Ammon's horn (tissue), 1 donor: ENCODE results near the gene TMEM234.

Experiments used
- DNase-seq: peaks from one replicate; pipeline ENCODE4 v3.0.0-alpha.2; 2016; ENCODE audit warnings: low spot score

Gene TMEM234

DNA sequence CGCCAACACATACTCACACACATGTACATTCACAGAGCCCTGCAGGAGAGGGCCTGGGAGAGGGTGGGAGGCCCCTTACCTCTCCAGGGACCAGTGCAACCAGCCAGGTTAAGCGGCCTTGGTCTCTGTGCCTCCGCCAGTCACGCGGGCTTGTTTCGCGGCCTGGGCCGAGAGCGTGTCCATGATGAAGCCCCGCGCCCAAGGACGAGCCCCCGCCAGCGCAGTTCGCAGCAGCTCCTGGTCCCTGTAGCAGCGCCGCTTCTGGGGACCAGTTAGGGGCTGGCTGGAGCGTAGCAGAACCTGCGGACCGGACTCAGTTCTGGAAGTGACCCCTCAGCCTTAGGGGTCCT lies 17.6 kb upstream of the TMEM234 start:
- DNase-seq, result no peak

DNA sequence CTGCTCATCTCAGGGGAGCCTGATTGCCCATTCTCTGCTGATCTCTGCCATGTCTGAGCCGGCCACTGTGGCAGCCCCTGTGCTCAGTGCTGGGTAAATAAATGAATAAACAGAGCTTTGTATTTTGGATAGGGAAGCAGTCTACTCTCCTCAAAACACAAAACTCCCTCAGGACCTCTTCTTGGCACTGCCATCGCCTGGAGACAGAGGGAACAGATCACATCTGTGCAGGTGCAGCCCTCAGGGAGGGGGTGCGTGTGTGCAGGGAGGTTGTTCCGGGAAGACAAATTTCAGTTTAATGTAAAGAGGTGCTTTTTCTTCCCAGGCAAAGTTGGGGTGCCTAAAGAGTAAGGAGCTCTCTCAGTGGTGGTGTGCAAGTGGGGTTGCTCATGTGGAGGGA lies 17.2 kb upstream of the TMEM234 start:
- no peak for DNase-seq

DNA sequence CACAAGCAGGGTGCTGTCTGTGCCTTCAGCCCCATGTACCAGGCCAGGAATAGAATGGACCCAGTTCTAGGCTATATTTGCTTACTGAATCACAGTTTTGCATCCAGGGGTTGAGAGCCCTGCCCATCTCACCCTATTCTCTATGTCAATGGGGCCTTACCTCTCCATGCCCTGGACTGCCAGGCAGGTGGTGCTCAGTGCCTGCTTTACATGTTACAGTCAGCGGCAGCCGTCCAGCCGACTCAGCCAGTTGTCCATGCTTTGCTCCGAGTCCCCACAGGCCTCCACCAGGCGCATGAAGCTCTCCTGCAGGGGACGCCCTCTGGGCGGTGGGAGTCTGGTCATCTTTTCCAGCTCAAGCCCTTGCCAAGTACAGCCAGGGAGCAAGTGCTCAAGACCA lies 12.6 kb upstream of the TMEM234 start:
- DNase-seq, result no peak

DNA sequence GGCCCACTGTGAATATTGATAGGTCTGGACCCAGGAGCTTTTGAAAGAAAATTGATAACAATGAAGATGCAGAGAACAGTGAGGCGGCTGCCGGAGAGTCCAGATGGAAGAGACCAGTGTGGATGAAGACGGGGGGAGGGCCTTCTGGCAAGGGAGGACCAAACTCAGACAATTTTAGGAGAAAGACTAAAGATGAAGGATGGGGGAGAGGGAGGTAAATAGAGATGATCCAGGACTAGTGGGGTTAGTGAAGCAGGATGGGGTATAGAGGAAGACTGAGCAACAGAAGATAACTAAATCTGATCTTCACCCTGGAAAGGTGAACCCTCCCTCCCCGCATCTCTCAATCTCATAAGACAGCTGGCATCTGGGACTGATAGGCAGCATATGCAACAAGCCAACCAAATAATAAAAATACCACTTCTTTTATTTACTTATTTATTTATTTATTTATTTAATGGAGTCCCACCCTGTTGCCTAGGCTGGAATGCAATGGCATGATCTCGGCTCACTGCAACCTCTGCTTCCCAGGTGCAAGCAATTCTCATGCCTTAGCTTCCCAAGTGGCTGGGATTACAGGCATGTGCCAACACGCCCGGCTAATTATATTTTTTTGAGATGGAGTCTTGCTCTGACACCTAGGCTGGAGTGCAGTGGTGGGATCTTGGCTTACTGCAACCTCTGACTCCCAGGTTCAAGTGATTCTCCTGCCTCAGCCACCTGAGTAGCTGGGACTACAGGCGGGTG lies 10.6 kb upstream of the TMEM234 start:
- DNase-seq, result no peak

DNA sequence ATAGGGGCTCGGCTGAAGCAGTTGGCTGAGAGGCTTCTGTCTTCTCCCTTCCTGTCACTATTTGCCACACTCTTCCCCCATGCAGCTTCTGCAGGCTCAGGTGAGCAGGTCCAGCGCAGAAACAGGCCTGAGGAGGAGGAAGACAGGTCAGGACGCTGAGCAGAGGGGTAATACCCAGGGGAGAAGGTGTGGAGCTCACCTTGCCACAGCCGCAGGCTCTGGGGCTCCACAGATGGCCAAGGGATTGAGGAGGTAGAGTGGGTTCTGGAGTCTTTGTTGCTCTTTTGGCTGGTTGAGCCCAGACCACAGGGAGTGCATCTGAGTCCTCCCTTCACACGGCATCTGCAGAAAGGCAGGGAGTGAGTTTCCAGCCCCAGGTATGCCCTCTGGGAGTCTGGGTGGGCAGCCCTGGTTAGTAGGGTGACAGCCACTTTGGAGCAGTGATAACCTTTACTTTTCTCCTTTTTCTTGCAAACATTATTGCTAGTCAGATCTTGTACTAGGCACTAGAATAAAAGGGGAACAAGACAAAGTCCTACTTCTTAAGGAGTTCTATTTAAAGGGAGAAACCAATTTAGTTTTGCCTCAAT lies 9.8 kb upstream of the TMEM234 start:
- DNase-seq, result no peak

DNA sequence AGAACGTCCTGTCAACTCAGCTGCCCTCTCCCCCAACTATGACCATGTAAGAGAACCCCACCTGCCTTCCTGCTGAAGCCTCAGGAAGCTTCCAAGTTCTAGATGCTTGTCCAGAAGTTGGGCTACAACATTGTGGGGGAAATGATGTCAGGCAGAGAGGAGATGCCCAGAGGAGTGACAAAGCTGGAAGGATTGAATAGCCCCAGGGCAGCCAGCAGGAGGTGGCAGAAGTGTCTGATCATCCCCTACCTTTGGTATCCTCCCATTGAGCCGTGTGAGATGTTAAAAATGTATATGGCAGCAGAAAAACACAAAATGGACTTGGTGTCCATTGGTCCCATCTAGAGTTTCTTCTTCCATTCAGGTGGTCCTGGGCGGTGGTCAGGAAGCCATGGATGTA lies 6.6 kb upstream of the TMEM234 start:
- no peak for DNase-seq

DNA sequence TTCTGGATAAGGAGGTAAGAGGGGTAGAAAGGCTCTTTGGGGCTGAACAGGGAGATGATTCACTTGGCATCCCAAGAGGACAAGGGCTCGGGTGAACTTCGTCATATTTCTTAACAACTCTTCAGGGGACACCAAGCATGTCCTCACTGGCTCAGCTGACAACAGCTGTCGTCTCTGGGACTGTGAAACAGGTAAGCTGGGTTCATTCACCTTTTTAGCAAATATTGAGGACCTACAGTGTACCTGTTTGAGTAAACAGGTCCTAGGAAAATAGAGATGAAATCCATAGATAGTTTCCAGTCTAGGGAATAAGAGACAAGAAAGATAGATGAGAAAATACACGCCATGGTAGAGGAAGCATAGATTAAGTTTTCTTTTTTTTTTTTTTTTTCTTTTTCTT lies 2.1 kb upstream of the TMEM234 start:
- no peak for DNase-seq

DNA sequence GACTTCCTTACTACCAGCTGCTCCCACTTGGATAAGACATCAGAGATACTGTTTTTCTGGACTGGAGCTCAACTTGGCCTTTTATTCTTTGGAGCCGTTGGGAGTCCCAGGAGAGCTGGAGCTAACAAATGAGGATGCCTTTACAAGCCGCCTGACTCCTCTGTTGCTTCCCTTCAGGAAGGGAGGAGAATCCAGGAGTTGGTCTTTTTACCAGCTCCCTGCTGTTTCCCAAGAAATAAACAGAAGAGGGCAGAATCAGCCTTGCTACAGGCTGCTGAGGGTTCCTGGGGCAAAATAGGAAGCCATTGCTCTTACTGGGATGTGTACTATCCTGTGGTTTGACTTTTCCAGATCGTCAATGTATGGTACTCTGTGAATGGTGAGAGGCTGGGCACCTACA lies 1.5 kb upstream of the TMEM234 start:
- no peak for DNase-seq

DNA sequence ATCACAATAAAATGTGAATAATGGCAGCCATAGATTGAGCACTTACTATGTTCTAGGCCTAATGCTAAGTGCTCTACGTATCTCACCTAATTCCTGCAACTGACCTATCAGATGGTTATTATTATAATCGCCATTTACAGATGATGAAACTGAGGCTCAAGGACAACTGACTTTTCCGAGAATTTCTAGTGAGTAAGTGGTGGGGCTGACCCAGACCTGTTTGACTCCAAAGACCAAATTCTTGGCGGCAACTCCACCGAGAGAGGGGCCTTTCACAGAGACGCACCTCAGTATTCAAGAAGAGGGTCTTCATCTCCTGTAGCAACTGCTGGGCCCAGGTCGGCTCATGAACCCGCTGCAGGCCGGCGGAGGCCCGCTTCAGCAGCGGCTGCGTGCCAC lies 573 bp downstream of the TMEM234 start:
- DNase-seq, result no peak

DNA sequence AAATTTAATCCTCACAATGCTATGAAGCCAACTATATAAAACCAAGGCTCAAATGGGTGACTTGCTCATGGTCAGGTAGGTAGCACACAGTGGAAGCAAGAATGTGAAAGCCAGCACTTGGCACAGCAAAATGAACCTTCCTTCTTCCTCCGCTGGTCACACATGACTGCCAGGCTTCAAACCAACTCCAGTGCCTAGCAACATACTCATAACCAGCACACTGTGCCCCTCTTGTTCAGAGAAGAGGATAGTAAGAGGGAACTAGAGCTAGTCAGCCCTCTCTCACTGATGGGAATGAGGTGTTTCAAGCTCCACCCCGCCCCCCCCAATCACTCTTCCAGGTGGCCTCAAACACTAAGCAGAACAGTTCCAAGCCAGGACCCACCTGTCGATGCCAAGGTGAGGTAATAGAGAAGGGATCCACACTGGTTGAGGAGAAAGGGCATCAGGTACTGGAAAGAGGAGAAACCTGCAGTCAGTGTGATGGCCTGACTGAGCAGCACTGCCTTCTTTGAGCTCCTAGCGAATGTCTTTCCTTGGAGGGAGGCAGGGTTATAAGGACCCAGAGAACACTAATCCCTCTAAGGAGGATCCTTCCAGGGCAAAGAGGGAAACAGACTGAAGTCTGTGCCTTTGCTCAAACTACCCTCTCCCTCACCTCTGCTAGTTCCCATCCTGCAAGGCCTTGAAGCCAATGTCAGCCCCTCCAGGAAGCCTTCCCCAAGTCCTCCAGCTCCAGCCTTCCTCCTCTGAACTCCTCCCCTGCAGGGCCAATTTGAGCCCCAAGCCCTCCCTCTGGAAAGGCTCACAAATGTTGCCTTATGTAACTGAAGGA lies 1.2 kb downstream of the TMEM234 start:
- DNase-seq, result no peak

DNA sequence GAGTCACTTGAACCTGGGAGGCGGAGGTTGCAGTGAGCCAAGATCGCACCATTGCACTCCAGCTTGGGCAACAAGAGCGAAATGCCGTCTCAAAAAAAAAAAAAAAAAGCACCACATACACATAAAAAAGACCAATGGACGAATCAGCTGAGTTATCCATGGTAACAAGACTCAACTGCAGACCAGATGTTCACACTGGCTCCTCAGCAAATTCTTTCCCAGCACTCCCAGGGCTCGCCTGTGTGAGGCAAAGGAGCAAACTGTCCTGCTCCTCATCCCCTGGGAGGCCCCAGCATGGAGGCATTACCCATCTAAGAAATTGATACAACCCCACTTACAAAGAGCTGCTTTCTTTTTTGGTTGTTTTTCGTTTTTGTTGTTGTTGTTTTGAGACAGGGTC lies 3.1 kb downstream of the TMEM234 start:
- no peak for DNase-seq

DNA sequence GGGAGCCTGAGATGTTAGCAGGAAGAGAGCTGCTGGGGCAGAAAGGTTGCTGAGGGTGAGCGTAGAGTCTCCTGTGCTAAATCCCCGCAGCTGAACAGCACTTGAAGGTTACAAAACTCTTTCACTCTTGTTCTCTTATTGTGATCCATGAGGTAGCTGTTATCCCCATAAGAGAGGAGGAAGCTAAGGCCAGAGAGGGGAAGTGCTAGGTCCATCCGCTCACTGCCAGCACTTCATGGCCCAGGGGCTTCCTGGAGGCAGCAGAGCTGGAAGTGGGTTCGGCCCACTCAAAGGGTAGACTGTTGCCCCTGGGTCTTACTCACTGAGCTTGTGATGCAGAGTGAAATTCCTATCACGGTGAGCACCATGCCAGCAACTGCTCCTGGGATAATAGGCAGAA lies 5.6 kb downstream of the TMEM234 start:
- DNase-seq, result no peak

DNA sequence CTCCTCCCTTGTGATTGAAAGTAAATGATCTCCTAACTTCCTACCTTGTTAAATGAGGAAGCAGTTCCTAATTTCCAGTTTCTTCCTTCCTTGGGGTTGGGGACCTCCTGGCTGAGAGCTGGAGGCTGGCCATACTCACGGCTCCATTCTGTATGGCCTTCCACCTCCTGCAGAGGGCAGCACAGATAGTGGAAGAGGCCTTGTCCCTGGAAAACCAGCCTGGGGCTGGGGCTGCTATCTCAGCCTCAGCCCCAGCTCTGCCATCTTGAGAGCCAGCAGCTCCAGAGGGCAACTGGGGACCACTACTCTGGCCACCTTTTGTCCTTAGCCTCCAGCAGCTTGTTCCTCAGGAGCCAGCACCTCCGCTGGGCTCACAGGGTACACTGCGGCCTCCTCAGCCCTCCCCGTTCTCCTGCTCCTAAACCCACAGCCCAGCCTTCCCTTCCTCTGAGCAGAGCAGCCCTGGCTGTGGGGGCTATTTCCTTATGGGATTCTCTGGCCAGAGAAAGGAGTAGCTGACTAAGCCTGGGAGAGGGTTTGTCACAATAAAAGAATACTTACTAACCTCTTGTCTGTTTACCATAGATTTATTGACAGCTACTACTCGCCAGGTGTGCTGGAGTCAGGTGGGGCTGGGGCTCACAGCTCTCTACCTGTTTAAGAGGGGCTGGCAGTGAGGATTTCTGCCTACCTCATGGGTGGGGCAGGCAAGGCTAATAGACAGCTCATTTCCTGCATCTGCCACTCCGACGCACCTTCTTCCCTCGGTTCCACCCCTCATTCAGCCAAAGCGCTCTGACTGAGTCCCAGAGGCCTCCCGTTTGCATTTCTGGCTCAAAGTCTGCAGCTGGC lies 6.3 kb downstream of the TMEM234 start:
- DNase-seq, result peak; percentile 73

DNA sequence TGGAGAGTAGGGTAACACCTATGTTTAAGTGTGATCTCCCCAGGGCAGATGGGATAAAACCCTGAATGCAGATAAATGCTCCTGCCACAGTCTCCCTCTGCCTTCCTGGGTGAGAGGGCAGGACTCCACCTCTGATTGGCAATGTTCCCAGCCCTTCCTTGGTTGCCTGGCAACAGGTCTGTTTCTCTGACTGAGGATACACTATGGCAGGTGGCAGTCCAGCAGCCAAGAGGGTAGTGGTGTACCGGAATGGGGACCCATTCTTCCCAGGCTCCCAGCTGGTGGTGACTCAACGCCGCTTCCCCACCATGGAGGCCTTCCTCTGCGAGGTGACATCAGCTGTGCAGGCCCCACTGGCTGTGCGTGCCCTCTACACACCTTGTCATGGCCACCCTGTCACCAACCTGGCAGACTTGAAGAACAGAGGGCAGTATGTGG lies 13.2 kb downstream of the TMEM234 start, which contains the start of gene DCDC2B:
Gene DCDC2B (plus strand): TSS at position 199 of the 438 bp plus-strand sequence. CDS start 5 bp downstream, at position 204.
- peak; percentile 36 for DNase-seq

DNA sequence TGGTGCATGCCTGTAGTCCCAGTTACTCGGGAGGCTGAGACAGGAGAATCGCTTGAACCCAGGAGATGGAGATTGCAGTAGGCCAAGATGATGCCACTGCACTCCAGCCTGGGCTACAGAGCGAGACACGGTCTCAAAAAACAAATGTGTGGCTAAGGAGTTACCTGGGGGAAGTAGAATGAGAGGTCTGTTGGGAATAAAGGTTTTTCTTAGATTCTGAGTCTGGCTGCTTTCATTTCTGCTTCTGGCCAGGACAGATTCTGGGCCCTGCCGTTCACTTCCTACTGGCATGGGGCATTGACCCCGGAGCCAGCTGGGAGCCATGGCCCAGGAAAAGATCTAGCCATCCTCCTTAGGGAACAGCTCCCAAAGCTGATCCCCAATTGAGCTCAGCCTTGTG lies 13.7 kb downstream of the TMEM234 start:
- no peak for DNase-seq

DNA sequence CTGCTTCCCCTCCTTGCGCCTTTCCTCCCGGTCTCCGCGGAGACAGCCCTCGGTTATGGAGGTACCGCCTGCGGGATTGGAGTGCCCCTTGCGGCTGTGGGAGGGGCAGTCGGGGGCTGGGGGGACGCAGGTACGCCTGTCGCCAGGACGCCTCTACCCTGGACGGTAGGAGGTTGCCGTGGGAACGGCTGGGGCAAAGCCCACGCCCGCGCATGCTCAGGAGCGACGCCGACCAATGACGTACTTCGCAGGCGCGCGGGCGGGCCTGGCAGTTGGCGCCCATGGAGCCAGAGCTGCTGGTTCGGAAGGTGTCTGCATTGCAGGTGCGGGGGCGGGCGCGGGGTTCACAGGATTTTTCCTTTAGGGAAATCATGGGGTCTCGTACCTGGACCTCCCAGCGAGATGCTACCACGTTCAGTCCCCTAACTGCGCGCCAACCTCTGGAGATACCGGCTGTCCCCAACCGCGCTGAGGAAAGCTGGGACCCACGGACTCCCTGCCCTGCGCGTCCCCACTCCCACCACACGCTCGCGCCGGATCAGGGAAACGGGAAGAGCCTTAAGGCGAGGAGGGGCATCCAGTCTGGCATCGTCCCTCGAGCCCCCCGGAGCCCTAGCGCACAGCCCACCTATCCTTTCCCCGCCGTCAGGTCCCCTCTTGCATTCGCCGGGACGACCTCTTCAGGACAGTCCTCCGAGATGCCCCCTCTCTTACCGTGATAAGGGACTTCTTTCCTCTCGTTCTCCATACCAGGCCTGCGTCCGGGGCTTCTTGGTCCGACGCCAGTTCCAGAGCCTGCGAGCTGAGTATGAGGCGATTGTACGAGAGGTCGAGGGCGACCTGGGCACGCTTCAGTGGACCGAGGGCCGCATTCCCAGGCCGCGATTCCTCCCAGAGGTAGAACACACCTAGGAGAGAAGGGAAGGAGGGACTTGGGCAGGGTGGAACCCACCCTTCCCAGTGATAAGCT lies 16.5 kb downstream of the TMEM234 start, which contains the start of gene IQCC:
Gene IQCC (plus strand): TSS at position 271 of the 970 bp plus-strand sequence. CDS start 11 bp downstream, at position 282.
- DNase-seq, result peak; percentile 93

DNA sequence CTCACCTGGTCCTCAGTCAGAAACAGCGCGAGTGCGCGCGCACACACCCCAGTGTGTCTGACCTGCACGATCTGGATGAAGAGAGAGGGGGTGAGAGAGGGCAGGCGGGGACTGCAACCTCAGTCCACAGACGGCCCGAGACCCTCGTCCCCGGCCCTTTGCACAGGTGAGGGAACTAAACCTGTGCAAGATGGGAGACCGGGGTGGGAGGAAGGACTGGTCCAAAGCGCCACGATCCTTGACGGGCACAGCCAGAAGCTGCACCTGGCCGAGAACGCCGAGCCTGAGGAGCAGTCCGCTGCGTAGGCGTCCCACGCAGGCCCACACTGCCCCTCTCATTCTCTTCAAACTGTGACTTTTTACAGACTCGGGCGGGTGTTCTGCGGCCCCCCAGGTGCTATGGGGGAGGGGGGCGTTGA lies 17.2 kb downstream of the TMEM234 start:
- DNase-seq, result no peak

DNA sequence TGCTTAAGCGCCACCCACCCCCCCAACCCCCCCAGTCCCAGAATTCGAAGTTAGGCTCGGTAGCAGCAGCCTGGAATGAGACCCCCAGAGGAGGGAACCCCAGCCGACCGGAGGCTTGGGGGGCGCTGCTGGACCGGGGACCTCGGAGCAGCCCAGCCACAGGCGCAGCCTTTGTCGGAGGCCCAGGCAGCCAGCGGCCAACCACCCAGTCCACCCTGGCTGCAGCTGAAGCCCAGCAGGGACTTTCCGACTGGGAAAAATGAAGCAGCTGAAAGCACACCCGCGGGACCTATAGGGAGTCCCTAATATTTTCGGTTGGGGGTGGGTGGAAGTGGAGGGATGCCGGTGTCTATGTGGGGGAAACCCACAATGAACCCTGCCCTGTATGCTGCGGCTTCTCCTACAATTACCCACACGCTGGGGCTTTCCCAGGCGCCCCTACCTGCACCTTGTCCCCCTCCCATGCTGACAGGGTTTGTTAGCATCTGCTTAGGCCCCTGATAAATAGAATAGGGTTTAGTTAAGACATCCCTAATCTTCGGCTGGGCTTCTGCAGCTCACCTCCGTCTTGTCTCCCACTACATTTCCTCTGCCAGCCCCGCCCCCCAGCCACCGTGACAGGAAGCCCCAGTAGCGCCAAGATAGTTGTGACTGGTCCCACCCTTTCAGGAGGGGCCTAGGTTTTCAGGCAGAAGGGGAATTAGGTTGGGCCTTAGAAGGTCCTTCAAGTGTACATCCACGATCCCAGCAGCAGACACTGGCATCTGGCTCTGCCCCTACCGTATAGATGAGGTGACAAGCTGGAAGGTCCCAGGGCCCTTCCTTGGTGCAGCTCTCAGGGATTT lies 20.9 kb downstream of the TMEM234 start:
- DNase-seq, result peak; percentile 54

DNA sequence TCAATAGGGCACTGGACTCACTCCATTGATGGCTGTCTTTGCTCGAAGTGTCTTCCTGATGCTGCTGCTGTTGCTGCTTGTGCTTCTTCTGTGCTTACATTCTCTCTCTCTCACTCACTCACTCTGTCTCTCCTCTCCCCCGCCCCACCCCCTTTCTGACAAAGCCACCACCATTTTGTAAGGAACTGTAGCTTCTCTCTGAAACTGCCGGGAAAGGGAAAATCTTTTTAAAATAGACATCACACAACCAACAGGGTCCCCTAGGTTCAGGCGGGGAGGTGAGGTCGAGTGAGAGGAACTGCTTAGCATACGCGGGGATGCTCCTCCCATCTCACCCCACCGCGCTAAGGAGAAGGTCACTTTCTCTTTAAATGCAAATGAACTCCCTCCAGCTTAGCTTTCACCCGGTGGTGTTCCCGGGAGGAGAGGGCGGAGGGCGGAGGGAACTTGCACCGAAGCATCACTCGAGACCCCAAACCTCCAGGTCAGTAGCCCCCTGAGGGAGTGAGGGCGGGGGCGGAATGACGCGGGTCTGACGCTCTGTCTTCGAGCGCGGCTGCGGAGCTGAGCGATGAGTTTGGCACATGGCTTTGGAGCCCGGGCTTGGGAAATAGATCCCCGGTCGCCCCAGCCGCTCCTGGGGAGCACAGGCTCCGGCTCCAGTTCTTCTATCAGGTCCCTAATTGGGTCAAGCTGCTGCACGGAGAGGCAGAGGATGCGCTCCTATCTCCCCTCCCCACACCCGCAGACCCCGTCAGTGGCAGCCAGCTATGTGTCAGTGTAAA lies 21.7 kb downstream of the TMEM234 start, which contains the start of gene CCDC28B:
Gene CCDC28B (plus strand): TSS at position 370 of the 785 bp plus-strand sequence. CDS start 1,341 bp downstream, outside the sequence.
- DNase-seq, result peak; percentile 76
